K562 (cell line): ENCODE measurements around the gene IFFO2.

Source experiments
- FOS ChIP-seq: IDR thresholded peaks from 3 replicates; pipeline ENCODE4 v1.6.1; 2011; ENCODE audit not compliant: insufficient read length; ENCODE audit errors: extremely low read depth
- HES1 ChIP-seq: fragments of 450-650 bp; IDR thresholded peaks from 2 replicates; pipeline ENCODE4 v1.6.1; 2016; ENCODE audit warnings: low read depth, mild to moderate bottlenecking, moderate library complexity
- JUN ChIP-seq, 2 experiments: sonication (generic) in 1 of 2; formaldehyde crosslinking in 1 of 2; IDR thresholded peaks; 2 replicates each; pipeline versions ENCODE4 v1.6.1 to v1.8.0; 2012 to 2022; ENCODE audit warnings: borderline replicate concordance in 2 of 2, mild to moderate bottlenecking in 2 of 2, improper control_type of control experiment in 1 of 2, low read depth in 1 of 2, low read length in 1 of 2, missing genetic modification reagents in 1 of 2
- KAT7 ChIP-seq: sonication (generic); formaldehyde crosslinking; IDR thresholded peaks from 2 replicates; pipeline ENCODE4 v1.8.0; 2022; ENCODE audit warnings: missing genetic modification reagents, mild to moderate bottlenecking, borderline replicate concordance
- NEUROD1 ChIP-seq: fragments of 150-350 bp; IDR thresholded peaks from 2 replicates; pipeline ENCODE4 v1.6.1; 2014; ENCODE audit warnings: borderline replicate concordance, low read length, low read depth; ENCODE audit not compliant: partially characterized antibody
- NR1H2 ChIP-seq: sonication (generic); formaldehyde crosslinking; IDR thresholded peaks from 2 replicates; pipeline ENCODE4 v1.4.0; 2020; ENCODE audit warnings: mild to moderate bottlenecking, missing genetic modification reagents
- RBFOX2 ChIP-seq: fragments of 200-400 bp; formaldehyde crosslinking; IDR thresholded peaks from 2 replicates; pipeline ENCODE4 v1.6.1; 2017; ENCODE audit warnings: low read depth, mild to moderate bottlenecking, low read length, moderate library complexity
- REST ChIP-seq, 2 experiments: fragments of 450-650 bp; formaldehyde crosslinking in 1 of 2; IDR thresholded peaks; 2 replicates each; pipeline versions ENCODE4 v1.4.0 to v1.6.1; 2014 to 2020; ENCODE audit warnings: mild to moderate bottlenecking in 2 of 2, borderline replicate concordance in 1 of 2, low read depth in 1 of 2
- ZNF740 ChIP-seq, 3 experiments: fragments of 200-800 bp in 1 of 3; sonication (Bioruptor generic) in 1 of 3; sonication (generic) in 1 of 3; formaldehyde crosslinking in 1 of 3; IDR thresholded peaks; 2 replicates each; pipeline versions ENCODE4 v1.6.1 to v1.8.0; 2016 to 2022; ENCODE audit warnings: mild to moderate bottlenecking in 2 of 3, missing compliant biosample characterization in 2 of 3, missing genetic modification characterization in 2 of 3, missing genetic modification reagents in 1 of 3
- TF ChIP-seq, protein P1 (sequence below), 3 experiments: IDR thresholded peaks in 2 of 3; conservative IDR thresholded peaks in 1 of 3; 2 replicates each; pipeline ENCODE4 v1.5.1; 2011 to 2012; ENCODE audit warnings: low read length in 3 of 3, mild to moderate bottlenecking in 3 of 3, control low read depth in 2 of 3, improper control_type of control experiment in 1 of 3, inconsistent platforms in 1 of 3, low read depth in 1 of 3, mixed read lengths in 1 of 3, moderate library complexity in 1 of 3; ENCODE audit not compliant: insufficient read depth in 2 of 3
- TF ChIP-seq, protein P2 (sequence below): fragments of 250-450 bp; sonication (Bioruptor Pico); IDR thresholded peaks from 2 replicates; pipeline ENCODE4 v1.5.0; 2020; ENCODE audit warnings: mild to moderate bottlenecking, borderline replicate concordance
- TF ChIP-seq, protein P3 (sequence below): fragments of 450-650 bp; formaldehyde crosslinking; IDR thresholded peaks from 2 replicates; pipeline ENCODE4 v1.4.0; 2020; ENCODE audit warnings: mild to moderate bottlenecking, moderate library complexity
- TF ChIP-seq, protein P4 (sequence below): sonication (generic); formaldehyde crosslinking; IDR thresholded peaks from 2 replicates; pipeline ENCODE4 v1.9.0; 2022; ENCODE audit warnings: mild to moderate bottlenecking, missing genetic modification reagents

GRCh38 chr1:18870957-18871356, 85.5 kb downstream of the IFFO2 start:
- no peak for TF ChIP-seq NR1H2 (CRISPR knock-in tag)
- TF ChIP-seq FOS: no peak
- TF ChIP-seq REST (IDR thresholded peaks at IDR 0.05; ENCODE audit: borderline replicate concordance): no peak
- no peak for TF ChIP-seq REST (CRISPR knock-in tag; IDR thresholded peaks at IDR 0.05; ENCODE audit: low read depth)
- TF ChIP-seq, protein P1, sequence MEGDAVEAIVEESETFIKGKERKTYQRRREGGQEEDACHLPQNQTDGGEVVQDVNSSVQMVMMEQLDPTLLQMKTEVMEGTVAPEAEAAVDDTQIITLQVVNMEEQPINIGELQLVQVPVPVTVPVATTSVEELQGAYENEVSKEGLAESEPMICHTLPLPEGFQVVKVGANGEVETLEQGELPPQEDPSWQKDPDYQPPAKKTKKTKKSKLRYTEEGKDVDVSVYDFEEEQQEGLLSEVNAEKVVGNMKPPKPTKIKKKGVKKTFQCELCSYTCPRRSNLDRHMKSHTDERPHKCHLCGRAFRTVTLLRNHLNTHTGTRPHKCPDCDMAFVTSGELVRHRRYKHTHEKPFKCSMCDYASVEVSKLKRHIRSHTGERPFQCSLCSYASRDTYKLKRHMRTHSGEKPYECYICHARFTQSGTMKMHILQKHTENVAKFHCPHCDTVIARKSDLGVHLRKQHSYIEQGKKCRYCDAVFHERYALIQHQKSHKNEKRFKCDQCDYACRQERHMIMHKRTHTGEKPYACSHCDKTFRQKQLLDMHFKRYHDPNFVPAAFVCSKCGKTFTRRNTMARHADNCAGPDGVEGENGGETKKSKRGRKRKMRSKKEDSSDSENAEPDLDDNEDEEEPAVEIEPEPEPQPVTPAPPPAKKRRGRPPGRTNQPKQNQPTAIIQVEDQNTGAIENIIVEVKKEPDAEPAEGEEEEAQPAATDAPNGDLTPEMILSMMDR (IDR thresholded peaks at IDR 0.05 in 2 of 3, conservative IDR thresholded peaks at IDR 0.05 in 1 of 3; ENCODE audit: insufficient read depth in 2 of 3, low read depth in 1 of 3, low read length in 3 of 3): no peak
- no peak for TF ChIP-seq JUN (IDR thresholded peaks at IDR 0.05; ENCODE audit: borderline replicate concordance, low read depth, low read length)
- no peak for TF ChIP-seq JUN (CRISPR knock-in tag; IDR thresholded peaks at IDR 0.05; ENCODE audit: borderline replicate concordance)
- no peak for TF ChIP-seq HES1
- TF ChIP-seq, protein P2, sequence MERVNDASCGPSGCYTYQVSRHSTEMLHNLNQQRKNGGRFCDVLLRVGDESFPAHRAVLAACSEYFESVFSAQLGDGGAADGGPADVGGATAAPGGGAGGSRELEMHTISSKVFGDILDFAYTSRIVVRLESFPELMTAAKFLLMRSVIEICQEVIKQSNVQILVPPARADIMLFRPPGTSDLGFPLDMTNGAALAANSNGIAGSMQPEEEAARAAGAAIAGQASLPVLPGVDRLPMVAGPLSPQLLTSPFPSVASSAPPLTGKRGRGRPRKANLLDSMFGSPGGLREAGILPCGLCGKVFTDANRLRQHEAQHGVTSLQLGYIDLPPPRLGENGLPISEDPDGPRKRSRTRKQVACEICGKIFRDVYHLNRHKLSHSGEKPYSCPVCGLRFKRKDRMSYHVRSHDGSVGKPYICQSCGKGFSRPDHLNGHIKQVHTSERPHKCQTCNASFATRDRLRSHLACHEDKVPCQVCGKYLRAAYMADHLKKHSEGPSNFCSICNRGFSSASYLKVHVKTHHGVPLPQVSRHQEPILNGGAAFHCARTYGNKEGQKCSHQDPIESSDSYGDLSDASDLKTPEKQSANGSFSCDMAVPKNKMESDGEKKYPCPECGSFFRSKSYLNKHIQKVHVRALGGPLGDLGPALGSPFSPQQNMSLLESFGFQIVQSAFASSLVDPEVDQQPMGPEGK (CRISPR knock-in tag): no peak
- TF ChIP-seq KAT7 (CRISPR knock-in tag): no peak
- TF ChIP-seq ZNF740 (CRISPR knock-in tag; IDR thresholded peaks at IDR 0.05): no peak
- TF ChIP-seq ZNF740 (tag; IDR thresholded peaks at IDR 0.05): no peak
- TF ChIP-seq, protein P3, sequence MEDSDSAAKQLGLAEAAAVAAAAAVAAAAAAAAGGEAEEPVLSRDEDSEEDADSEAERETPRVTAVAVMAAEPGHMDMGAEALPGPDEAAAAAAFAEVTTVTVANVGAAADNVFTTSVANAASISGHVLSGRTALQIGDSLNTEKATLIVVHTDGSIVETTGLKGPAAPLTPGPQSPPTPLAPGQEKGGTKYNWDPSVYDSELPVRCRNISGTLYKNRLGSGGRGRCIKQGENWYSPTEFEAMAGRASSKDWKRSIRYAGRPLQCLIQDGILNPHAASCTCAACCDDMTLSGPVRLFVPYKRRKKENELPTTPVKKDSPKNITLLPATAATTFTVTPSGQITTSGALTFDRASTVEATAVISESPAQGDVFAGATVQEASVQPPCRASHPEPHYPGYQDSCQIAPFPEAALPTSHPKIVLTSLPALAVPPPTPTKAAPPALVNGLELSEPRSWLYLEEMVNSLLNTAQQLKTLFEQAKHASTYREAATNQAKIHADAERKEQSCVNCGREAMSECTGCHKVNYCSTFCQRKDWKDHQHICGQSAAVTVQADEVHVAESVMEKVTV (CRISPR knock-in tag): no peak
- TF ChIP-seq, protein P4, sequence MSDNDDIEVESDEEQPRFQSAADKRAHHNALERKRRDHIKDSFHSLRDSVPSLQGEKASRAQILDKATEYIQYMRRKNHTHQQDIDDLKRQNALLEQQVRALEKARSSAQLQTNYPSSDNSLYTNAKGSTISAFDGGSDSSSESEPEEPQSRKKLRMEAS (CRISPR knock-in tag): no peak
- no peak for TF ChIP-seq RBFOX2
- TF ChIP-seq NEUROD1: no peak
